ENCODE data around the gene ADAT3. TPM values are rescaled to one million over a fixed set of nuclear protein-coding genes. Genes with fewer than 3 reads are reported as not detected.

The ADAT3 gene
- total and polyA plus RNA-seq, 8 donors = 1.3 to 9.4 (median 2.9) TPM

- intact Hi-C loops (cut with DNase I) = no loop called here
- peak in 1 of 4 donors; percentile 57 for DNase-seq
- peak overlapping the region in 1 of 2 donors; percentile 78 for H3K4me3 ChIP-seq
These were observed 39.8 kb upstream of the ADAT3 start for GRCh38 chr19:1865172-1866010.

DNA sequence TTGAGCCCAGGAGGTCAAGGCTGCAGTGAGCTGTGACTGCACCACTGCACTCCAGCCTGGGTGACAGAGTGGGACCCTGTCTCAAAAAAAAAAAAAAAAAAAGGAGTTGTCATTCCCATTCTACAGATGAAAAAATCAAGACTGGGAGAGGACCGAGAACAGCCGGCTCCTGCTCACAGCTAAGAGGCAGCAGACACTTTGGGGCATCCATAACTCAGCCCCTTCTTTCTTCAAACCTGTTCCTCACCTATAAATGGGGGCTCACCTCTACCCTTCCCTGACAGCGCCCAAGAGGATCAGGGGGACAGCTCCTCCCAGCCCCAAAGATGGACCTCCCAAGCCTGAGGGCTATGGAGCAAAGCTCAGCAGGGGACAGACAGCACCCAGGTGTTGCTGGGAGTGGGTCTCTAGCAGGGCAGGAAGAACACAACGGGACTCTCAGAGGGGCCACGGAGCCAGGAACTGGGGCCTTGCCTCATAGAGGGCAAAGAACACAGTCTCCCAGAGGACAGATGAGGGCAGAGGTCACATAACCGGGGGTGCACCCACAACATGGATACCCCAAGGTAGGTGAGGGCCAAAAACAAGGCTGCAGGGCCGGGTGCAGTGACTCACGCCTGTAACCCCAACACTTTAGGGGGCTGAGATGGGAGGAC lies 38.4 kb upstream of the ADAT3 start:
- H3K27ac ChIP-seq = no peak overlapping the region
- peaks cover 0 to 23% of the 10 kb centered on the region in 2 donors for H3K36me3 ChIP-seq
- no peak overlapping the region for H3K4me3 ChIP-seq
- peaks cover 2 to 26% of the 10 kb centered on the region in 2 donors for H3K4me1 ChIP-seq
- DNase-seq (no peak), ATAC-seq (no peak)
- H3K9me3 ChIP-seq = no peaks in the 10 kb centered on the region
- H3K27me3 ChIP-seq = no peaks in the 10 kb centered on the region
- no peak for TF ChIP-seq CTCF (IDR thresholded peaks at IDR 0.05)
- intact Hi-C loops (cut with DNase I) = no loop called here

More at GRCh38 chr19:1865172-1866010, 39.8 kb upstream of the ADAT3 start:
- Histone ChIP-seq H3K4me1 (peaks cover 13 to 32% of the 10 kb centered on the region in 2 donors), H3K27me3 (no peaks in the 10 kb centered on the region), H3K36me3 (peaks cover 0 to 9% of the 10 kb centered on the region in 2 donors), H3K27ac (peak overlapping the region; percentile 84 to 98), H3K9me3 (no peaks in the 10 kb centered on the region)
- no peak for TF ChIP-seq CTCF (IDR thresholded peaks at IDR 0.05)
- no peak for ATAC-seq

DNA sequence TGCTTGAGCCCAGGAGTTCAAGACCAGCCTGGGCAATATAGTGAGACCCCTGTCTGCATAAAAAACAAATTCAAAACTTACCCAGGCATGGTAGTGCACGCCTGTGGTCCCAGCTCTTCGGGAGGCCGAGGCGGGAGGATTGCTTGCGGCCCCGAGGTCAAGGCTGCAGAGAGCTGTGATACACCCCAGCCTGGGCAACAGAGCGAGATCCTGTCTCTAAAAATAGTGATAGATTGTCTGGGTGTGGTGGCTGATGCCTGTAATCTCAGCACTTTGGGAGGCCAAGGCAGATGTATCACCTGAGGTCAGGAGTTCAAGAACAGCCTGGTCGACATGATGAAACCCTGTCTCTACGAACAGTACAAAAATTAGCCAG lies 37.9 kb upstream of the ADAT3 start:
- no peak overlapping the region for H3K4me3 ChIP-seq
- DNase-seq (no peak), ATAC-seq (no peak)
- no peaks in the 10 kb centered on the region for H3K27me3 ChIP-seq
- intact Hi-C loops (cut with DNase I) = no loop called here
- no peak for TF ChIP-seq CTCF (IDR thresholded peaks at IDR 0.05)
- peaks cover 0 to 29% of the 10 kb centered on the region in 2 donors for H3K36me3 ChIP-seq
- no peak overlapping the region for H3K27ac ChIP-seq
- no peaks in the 10 kb centered on the region for H3K9me3 ChIP-seq
- H3K4me1 ChIP-seq = peaks cover 0 to 26% of the 10 kb centered on the region in 2 donors

DNA sequence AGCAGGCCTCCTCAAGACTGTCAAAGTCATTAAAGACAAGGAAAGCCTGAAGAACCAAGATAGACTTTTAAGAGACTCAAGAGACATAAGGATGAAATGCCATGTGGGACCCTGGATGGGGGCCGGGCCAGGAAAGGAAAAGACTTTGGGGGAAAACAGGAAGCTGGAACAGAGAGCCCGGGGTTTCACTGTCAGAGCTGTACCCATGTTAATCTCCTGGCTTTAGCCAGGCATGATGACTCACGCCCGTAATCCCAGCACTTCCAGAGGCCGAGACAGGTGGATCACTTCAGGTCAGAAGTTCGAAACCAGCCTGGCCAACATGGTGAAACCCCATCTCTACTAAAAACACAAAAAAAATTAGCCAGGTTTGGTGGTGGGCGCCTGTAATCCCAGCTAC lies 36.2 kb upstream of the ADAT3 start:
- no peak for ATAC-seq

More for the DNA sequence above, 36.2 kb upstream of the ADAT3 start:
- TF ChIP-seq CTCF (IDR thresholded peaks at IDR 0.05) = no peak
- Histone ChIP-seq H3K9me3 (no peaks in the 10 kb centered on the region), H3K27me3 (no peaks in the 10 kb centered on the region), H3K27ac (no peak overlapping the region), H3K4me3 (no peak overlapping the region), H3K36me3 (peaks cover 0 to 45% of the 10 kb centered on the region in 2 donors), H3K4me1 (peaks cover 14 to 41% of the 10 kb centered on the region in 2 donors)
- DNase-seq = no peak
- intact Hi-C loops (cut with DNase I) = no loop called here

Data from left lung (tissue), 10 donors.